Mesendoderm (in vitro differentiated cells): ENCODE results near the gene GPR150.

Experiments
- DNase-seq: peaks from one replicate; pipeline ENCODE4 v3.0.0; 2013
- H2AK5ac ChIP-seq: 2 replicates; pipeline ENCODE4 v1.6.1; 2013; ENCODE audit warnings: low read length, inconsistent platforms
- H2BK120ac ChIP-seq: 2 replicates; pipeline ENCODE4 v1.6.1; 2013; ENCODE audit warnings: low read depth, mild to moderate bottlenecking, low read length, moderate library complexity, mixed read lengths
- H2BK15ac ChIP-seq: replicated peaks from 2 replicates; pipeline ENCODE4 v1.6.1; 2013; ENCODE audit warnings: low read depth, mild to moderate bottlenecking, moderate library complexity
- H2BK5ac ChIP-seq: 2 replicates; pipeline ENCODE4 v1.6.1; 2013; ENCODE audit warnings: low read length, inconsistent platforms
- H3K18ac ChIP-seq: 2 replicates; pipeline ENCODE4 v1.6.1; 2013; ENCODE audit warnings: mild to moderate bottlenecking, low read length, mixed read lengths
- H3K23ac ChIP-seq: one replicate; pipeline ENCODE4 v1.6.1; 2013; ENCODE audit warnings: low read length
- H3K27ac ChIP-seq: 2 replicates; pipeline ENCODE4 v1.5.1; 2013; ENCODE audit warnings: low read depth, mild to moderate bottlenecking, inconsistent platforms, low read length, moderate library complexity
- H3K27me3 ChIP-seq: 2 replicates; pipeline ENCODE4 v1.6.1; 2013; ENCODE audit warnings: low read length, control low read depth, mild to moderate bottlenecking, inconsistent platforms; ENCODE audit not compliant: insufficient read depth, poor library complexity
- H3K36me3 ChIP-seq: 2 replicates; pipeline ENCODE4 v1.6.1; 2013; ENCODE audit warnings: low read length, inconsistent platforms; ENCODE audit not compliant: control insufficient read depth, insufficient read depth
- H3K4ac ChIP-seq: one replicate; pipeline ENCODE4 v1.6.1; 2013; ENCODE audit warnings: low read depth, mild to moderate bottlenecking, low read length, moderate library complexity
- H3K4me1 ChIP-seq: 2 replicates; pipeline ENCODE4 v1.6.1; 2013; ENCODE audit warnings: low read depth, low read length, inconsistent platforms; ENCODE audit not compliant: control insufficient read depth
- H3K4me2 ChIP-seq: 2 replicates; pipeline ENCODE4 v1.6.1; 2013; ENCODE audit warnings: low read length
- H3K4me3 ChIP-seq: 2 replicates; pipeline ENCODE4 v1.5.1; 2013; ENCODE audit warnings: mild to moderate bottlenecking, low read length
- H3K56ac ChIP-seq: one replicate; pipeline ENCODE4 v1.6.1; 2013; ENCODE audit warnings: low read length
- H3K79me1 ChIP-seq: 2 replicates; pipeline ENCODE4 v1.6.1; 2013; ENCODE audit warnings: low read length, inconsistent platforms
- H3K79me2 ChIP-seq: 2 replicates; pipeline ENCODE4 v1.6.1; 2013; ENCODE audit warnings: mild to moderate bottlenecking, low read length; ENCODE audit not compliant: control insufficient read depth, insufficient read depth
- H3K9ac ChIP-seq: 2 replicates; pipeline ENCODE4 v1.6.1; 2013; ENCODE audit warnings: low read length, inconsistent platforms
- H4K5ac ChIP-seq: one replicate; pipeline ENCODE4 v1.6.1; 2013; ENCODE audit warnings: low read length
- H4K8ac ChIP-seq: one replicate; pipeline ENCODE4 v1.6.1; 2013; ENCODE audit warnings: low read depth, mild to moderate bottlenecking, control low read depth, low read length, moderate library complexity
- WGBS: extraction: QIAGEN DNeasy Blood & Tissue Kit; methylation state at CpG from one replicate; pipeline ENCODE4 v1.1.7; 2013; ENCODE audit warnings: low lambda C conversion rate, missing lambda C conversion rate; ENCODE audit not compliant: insufficient coverage; ENCODE audit errors: extremely low coverage; 5-methylcytosine and 5-hydroxymethylcytosine counted together

Gene GPR150

GRCh38 chr5:95654196-95654595 lies 34.3 kb downstream of the GPR150 start:
- no peak overlapping the region for H3K4me2 ChIP-seq
- no peak overlapping the region for H2BK15ac ChIP-seq
- no peak overlapping the region for H3K56ac ChIP-seq
- no peaks in the 10 kb centered on the region for H3K79me1 ChIP-seq
- H3K4ac ChIP-seq = no peak overlapping the region
- no peak overlapping the region for H3K23ac ChIP-seq
- no peak overlapping the region for H4K8ac ChIP-seq
- H2BK120ac ChIP-seq = no peak overlapping the region
- H3K79me2 ChIP-seq = no peaks in the 10 kb centered on the region
- no peak overlapping the region for H4K5ac ChIP-seq
- no peak overlapping the region for H3K18ac ChIP-seq
- H3K4me1 ChIP-seq = no peaks in the 10 kb centered on the region
- H2AK5ac ChIP-seq = no peak overlapping the region
- H3K4me3 ChIP-seq = no peak overlapping the region
- no peaks in the 10 kb centered on the region for H3K36me3 ChIP-seq
- H3K27me3 ChIP-seq = no peaks in the 10 kb centered on the region
- H2BK5ac ChIP-seq = no peak overlapping the region
- WGBS = no CpG with 5 or more reads among the region's 3 CpGs
- DNase-seq = no peak
- H3K27ac ChIP-seq = no peak overlapping the region
- H3K9ac ChIP-seq = no peak overlapping the region

GRCh38 chr5:95655575-95655974 lies 35.7 kb downstream of the GPR150 start:
- Histone ChIP-seq H3K27ac (no peak overlapping the region), H3K56ac (no peak overlapping the region), H2BK120ac (no peak overlapping the region), H3K79me1 (no peaks in the 10 kb centered on the region), H2BK5ac (no peak overlapping the region), H2AK5ac (no peak overlapping the region), H3K9ac (no peak overlapping the region), H3K23ac (no peak overlapping the region), H3K18ac (no peak overlapping the region), H3K36me3 (no peaks in the 10 kb centered on the region), H4K5ac (no peak overlapping the region), H3K4ac (no peak overlapping the region), H4K8ac (no peak overlapping the region), H3K4me1 (no peaks in the 10 kb centered on the region), H3K27me3 (no peaks in the 10 kb centered on the region), H3K4me2 (no peak overlapping the region), H2BK15ac (peak overlapping the region; percentile 36), H3K4me3 (no peak overlapping the region), H3K79me2 (no peaks in the 10 kb centered on the region)
- WGBS = no CpG with 5 or more reads among the region's 1 CpG
- DNase-seq = peak; percentile 65

- Histone ChIP-seq H3K23ac (no peak overlapping the region), H3K9ac (no peak overlapping the region), H3K27ac (no peak overlapping the region), H3K4me2 (no peak overlapping the region), H2BK15ac (no peak overlapping the region), H4K8ac (no peak overlapping the region), H3K56ac (no peak overlapping the region), H3K4me3 (no peak overlapping the region), H3K36me3 (no peaks in the 10 kb centered on the region), H3K79me1 (no peaks in the 10 kb centered on the region), H3K4ac (no peak overlapping the region), H3K27me3 (no peaks in the 10 kb centered on the region), H2BK5ac (no peak overlapping the region), H3K4me1 (no peaks in the 10 kb centered on the region), H2AK5ac (no peak overlapping the region), H3K18ac (peak overlapping the region; percentile 14), H4K5ac (no peak overlapping the region), H2BK120ac (no peak overlapping the region), H3K79me2 (no peaks in the 10 kb centered on the region)
- whole genome bisulfite sequencing = no CpG with 5 or more reads among the region's 2 CpGs
- peak; percentile 36 for DNase-seq
Measured at GRCh38 chr5:95660060-95660459, 40.2 kb downstream of the GPR150 start.

GRCh38 chr5:95662946-95663345 lies 43.1 kb downstream of the GPR150 start:
- H3K36me3 ChIP-seq = no peaks in the 10 kb centered on the region
- H3K4me1 ChIP-seq = no peaks in the 10 kb centered on the region
- H3K79me1 ChIP-seq = no peaks in the 10 kb centered on the region
- no peaks in the 10 kb centered on the region for H3K79me2 ChIP-seq
- H3K56ac ChIP-seq = no peak overlapping the region
- no peak overlapping the region for H3K27ac ChIP-seq
- no peak for DNase-seq
- H4K5ac ChIP-seq = no peak overlapping the region
- no peak overlapping the region for H2BK5ac ChIP-seq
- H3K18ac ChIP-seq = no peak overlapping the region
- no peak overlapping the region for H3K23ac ChIP-seq
- no peak overlapping the region for H3K9ac ChIP-seq
- H2BK120ac ChIP-seq = no peak overlapping the region
- H2AK5ac ChIP-seq = no peak overlapping the region
- H3K27me3 ChIP-seq = no peaks in the 10 kb centered on the region
- no peak overlapping the region for H3K4ac ChIP-seq
- no peak overlapping the region for H2BK15ac ChIP-seq
- no peak overlapping the region for H3K4me3 ChIP-seq
- no peak overlapping the region for H4K8ac ChIP-seq
- no peak overlapping the region for H3K4me2 ChIP-seq

GRCh38 chr5:95664204-95664786 lies 44.4 kb downstream of the GPR150 start:
- H3K27me3 ChIP-seq = no peaks in the 10 kb centered on the region
- H3K56ac ChIP-seq = peak overlapping the region; percentile 88
- H3K9ac ChIP-seq = peak overlapping the region; percentile 60
- peak overlapping the region; percentile 90 for H2BK120ac ChIP-seq
- no peaks in the 10 kb centered on the region for H3K79me1 ChIP-seq
- no peak overlapping the region for H3K4me2 ChIP-seq
- peak overlapping the region; percentile 100 for H2BK15ac ChIP-seq
- H3K18ac ChIP-seq = peak overlapping the region; percentile 96
- no peak overlapping the region for H3K23ac ChIP-seq
- no peak overlapping the region for H4K8ac ChIP-seq
- H3K4me3 ChIP-seq = no peak overlapping the region
- peaks cover 2% of the 10 kb centered on the region for H3K4me1 ChIP-seq
- H2AK5ac ChIP-seq = no peak overlapping the region
- peak overlapping the region; percentile 96 for H2BK5ac ChIP-seq
- no peak overlapping the region for H3K27ac ChIP-seq
- WGBS = no CpG with 5 or more reads among the region's 3 CpGs
- no peaks in the 10 kb centered on the region for H3K36me3 ChIP-seq
- DNase-seq = peak; percentile 32
- no peak overlapping the region for H3K4ac ChIP-seq
- no peaks in the 10 kb centered on the region for H3K79me2 ChIP-seq
- no peak overlapping the region for H4K5ac ChIP-seq

- H3K36me3 ChIP-seq = no peaks in the 10 kb centered on the region
- H3K27ac ChIP-seq = no peak overlapping the region
- H3K56ac ChIP-seq = no peak overlapping the region
- H3K79me2 ChIP-seq = no peaks in the 10 kb centered on the region
- peak overlapping the region; percentile 9 for H3K4ac ChIP-seq
- H2AK5ac ChIP-seq = no peak overlapping the region
- no peak for DNase-seq
- H2BK15ac ChIP-seq = peak overlapping the region; percentile 59
- H3K23ac ChIP-seq = no peak overlapping the region
- H3K27me3 ChIP-seq = no peaks in the 10 kb centered on the region
- H3K18ac ChIP-seq = peak overlapping the region; percentile 64
- no peak overlapping the region for H3K4me2 ChIP-seq
- H3K79me1 ChIP-seq = no peaks in the 10 kb centered on the region
- no peak overlapping the region for H4K5ac ChIP-seq
- no peak overlapping the region for H4K8ac ChIP-seq
- no peak overlapping the region for H3K4me3 ChIP-seq
- H2BK120ac ChIP-seq = peak overlapping the region; percentile 82
- H3K9ac ChIP-seq = no peak overlapping the region
- H3K4me1 ChIP-seq = peaks cover 13% of the 10 kb centered on the region
- peak overlapping the region; percentile 12 for H2BK5ac ChIP-seq
- WGBS = no CpG with 5 or more reads among the region's 4 CpGs
Measured at GRCh38 chr5:95667061-95667618, 47.3 kb downstream of the GPR150 start.
